ENCODE measurements around the gene TBC1D22A.

TBC1D22A gene

DNA sequence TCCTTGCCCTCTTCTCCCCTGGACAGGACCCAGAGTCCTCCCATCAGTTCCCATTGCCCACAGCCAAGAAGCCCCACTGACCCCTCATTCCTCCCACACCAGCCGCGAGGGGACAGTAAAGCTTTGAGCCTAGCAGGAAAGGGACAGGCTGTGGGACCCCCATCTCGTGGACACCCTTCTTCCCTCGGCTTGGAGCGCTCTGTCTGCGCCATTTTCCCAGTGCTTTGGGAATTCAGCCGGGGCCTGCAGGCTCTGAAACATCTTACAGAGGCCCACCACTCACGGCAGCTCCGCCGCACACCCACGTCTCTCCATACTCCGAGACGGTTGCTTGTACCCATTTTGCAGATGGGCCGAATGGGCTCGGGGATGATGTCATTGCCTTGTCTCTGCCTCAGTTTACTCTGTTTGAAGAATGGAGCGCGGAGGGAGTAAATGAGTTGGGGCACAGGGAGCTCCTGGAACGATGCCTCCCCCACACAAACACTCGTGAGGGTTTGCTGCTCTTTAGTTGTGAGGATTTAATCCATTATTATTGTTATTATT lies 447.7 kb downstream of the TBC1D22A start:
- no peak for DNase-seq

DNA sequence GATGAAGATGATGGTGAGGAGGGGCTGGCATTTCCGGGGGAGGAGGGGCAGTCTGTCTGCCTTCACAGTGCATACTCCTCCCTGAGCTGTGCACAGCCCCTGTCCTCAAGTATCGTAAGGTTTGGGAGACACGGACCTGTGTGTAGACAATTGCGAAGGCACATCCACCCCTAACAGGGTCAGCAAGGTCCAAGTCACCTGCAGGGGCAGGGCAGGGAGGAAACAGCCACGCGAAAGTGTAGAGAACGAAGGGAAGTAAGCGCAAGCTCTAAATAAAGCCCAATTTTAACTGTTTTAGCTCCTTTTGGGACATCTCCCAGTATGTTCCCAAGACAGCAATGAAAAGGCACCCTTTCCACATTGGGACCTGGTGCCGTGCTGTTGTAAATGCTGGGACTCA lies 448.2 kb downstream of the TBC1D22A start:
- no peak for DNase-seq

GRCh38 chr22:47213571-47214230 lies 451.3 kb downstream of the TBC1D22A start:
- DNase-seq = no peak

DNA sequence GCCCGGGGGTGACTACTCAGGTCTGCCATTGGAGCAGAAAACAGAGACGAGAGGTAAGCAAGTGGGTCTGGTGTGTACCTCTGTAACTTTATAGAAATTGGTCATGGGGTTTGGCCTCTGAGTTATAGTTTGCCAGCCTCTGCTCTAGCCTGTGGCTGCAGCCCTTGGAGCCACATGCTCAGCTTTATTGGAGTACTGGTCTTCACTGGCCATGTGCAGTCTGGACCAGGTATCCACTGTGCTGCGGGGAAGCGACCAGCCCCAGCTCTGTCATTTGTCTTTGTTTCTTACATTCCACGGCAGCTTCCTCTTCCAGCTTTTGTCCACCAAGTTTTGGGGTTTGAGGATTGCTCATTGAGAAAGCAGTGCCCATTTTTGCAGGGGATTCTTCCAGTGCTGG lies 453.4 kb downstream of the TBC1D22A start:
- DNase-seq = no peak

GRCh38 chr22:47218671-47219070 lies 456.2 kb downstream of the TBC1D22A start:
- no peak for DNase-seq

- no peak for DNase-seq
These were observed 457.3 kb downstream of the TBC1D22A start for GRCh38 chr22:47219789-47220188.

DNA sequence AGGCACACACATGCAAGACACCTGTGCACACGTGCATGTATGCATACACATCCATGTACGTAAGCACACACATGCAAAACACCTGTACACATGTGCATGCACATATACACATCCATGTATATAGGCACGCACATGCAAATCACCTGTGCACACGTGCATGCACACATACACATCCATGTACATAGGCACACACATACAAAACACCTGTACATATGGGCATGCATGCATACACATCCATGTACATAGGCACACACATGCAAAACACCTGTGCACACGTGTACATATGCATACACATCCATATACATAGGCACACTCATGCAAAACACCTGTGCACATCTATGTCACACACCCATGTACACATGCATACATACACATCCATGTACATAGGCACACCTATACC lies 458.3 kb downstream of the TBC1D22A start:
- no peak for DNase-seq

GRCh38 chr22:47221840-47222615 lies 459.6 kb downstream of the TBC1D22A start:
- no peak for DNase-seq
